M059J (cell line): ENCODE data around the gene PTK6. TPM values are rescaled to one million over a fixed set of nuclear protein-coding genes. Genes with fewer than 3 reads are reported as not detected.
A peak's percentile ranks its signal among the peaks of the same experiment; 100 is the strongest.
"Not testable (repeated sequence)": the region's sequence is repeated elsewhere in the genome, so short reads cannot be mapped to it uniquely, and the experiment has no call there.

Source experiments
- DNase-seq: peaks from one replicate; pipeline ENCODE4 v3.0.0-alpha.2; 2012; ENCODE audit warnings: low read depth
- total RNA-seq: library from RNA; depleted of rRNA; stranded (reverse); fragments of >200 nt; shearing (Covaris generic); gene quantifications from 2 replicates; pipeline ENCODE4 v1.2.3, GENCODE V29; 2014

PTK6 gene
- total RNA-seq, 1 experiment from 2014 or later, result not detected

- no peak for DNase-seq
Measured at GRCh38 chr20:63568986-63569949, 32.1 kb upstream of the PTK6 start.

GRCh38 chr20:63568170-63568981 lies 31.2 kb upstream of the PTK6 start:
- no peak for DNase-seq

- peak; percentile 50 for DNase-seq
Measured at GRCh38 chr20:63567386-63568169, 30.4 kb upstream of the PTK6 start.

DNA sequence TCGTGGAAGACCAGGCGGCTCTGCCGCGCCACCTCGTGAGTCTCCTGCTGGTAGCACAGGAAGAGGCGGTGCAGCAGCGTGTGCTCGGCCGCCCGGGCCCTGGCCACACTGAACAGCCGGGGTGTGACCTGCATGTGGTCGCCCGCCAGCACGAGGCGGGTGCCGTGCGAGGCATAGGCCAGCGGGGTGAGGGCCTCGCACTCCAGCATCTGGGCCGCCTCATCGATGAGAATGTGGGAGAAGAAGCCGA lies 29.9 kb upstream of the PTK6 start:
- no peak for DNase-seq

DNA sequence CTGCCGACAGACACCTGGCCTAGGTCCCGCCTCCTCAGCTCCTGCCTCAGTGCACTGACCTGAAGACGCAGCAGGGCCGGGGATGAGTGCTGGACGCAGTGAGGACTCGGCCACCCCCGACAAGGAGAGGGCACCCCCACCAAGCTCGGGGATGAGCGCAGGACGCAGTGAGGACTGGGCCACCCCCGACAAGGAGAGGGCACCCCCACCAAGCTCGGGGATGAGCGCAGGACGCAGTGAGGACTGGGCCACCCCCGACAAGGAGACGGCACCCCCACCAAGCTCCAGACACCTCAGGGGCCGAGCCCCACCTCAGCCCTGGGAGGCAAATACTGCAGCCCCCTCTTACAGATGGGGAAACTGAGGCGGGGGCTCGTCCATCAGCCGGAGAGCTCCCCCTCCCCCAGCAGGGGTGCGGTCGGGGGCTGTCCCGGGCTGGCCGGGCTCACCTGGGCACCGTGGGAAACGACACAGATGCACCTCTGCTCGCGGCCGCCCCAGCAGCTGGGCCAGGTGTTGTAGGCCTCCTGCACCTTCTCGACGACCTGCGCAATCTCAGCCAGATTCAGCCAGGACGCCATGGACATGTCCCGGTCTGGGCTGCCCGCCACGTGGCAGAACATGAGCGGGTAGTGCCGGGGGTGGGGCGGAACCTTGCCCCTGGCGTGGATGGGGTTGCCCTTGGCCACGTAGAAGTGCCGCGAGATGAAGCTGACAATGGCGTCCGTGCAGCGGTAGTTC lies 29.4 kb upstream of the PTK6 start:
- no peak for DNase-seq

- no peak for DNase-seq
Measured at GRCh38 chr20:63565699-63566335, 28.6 kb upstream of the PTK6 start.

DNA sequence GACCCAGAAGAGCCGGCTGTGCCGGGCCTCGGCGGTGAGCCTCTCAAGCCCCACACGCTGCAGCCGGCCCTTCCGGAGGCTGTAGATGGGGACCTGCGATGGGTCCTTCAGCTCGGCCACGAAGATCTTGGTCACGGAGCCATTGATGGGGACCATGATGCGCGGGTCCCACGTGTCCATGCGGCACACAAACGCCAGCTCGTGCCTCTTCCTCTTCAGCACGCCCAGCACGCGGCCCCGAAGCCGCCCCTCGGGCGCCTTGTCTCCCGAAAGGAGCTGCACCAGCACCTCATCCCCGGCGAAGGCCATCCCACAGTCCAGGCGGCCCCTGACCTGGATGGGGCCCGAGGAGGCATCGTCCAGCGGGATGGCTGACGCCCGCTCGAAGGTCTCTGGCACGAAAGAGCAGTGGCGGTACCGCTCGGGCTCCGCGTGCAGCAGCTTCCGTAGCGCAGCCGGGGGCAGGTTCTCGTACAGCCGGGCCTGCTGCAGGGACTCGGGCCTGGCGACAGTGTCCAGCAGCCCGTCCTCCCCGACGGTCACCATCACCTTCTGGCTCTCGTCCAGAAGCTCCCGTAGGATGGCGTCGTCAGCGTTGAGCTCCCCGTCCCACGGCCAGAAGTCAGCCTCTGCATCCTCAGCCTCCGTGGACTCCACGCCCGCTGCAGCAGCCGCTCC lies 28.0 kb upstream of the PTK6 start:
- DNase-seq, result no peak

DNA sequence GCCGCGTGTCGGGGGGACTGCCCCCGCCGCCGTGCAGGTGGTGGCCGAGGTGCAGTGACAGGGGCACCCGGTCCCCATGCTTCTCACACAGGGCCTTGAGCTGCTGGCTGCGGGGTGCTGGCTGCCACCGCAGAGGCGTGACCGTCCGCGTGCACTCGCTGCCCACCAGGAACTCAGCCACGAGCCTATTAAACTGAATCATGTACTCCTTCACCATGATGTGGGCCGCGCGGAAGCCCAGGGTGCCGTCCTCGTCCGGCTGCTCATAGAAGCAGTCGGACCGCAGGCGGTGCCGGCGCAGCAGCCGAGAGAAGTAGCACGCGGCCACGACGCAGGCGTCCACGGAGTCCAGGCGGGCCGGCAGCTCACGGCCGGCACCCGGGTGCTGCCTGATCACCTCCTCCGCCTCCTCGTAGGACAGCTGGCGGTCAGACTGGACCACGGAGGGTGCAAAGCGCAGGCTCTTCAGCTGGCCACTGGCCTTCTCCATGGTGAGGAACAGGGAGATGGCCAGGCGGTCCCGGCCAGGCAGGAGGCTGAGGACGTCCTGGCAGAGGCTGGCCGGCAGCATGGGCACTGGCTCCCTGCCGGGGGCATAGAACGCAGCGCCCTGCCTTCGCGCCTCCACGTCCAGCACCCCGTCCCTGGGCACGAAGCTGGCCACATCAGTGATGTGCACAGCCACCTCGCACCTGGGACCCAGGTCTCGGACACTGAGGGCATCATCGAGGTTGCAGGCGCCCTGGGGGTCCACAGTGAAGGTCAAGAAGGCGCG lies 27.0 kb upstream of the PTK6 start:
- no peak for DNase-seq

DNA sequence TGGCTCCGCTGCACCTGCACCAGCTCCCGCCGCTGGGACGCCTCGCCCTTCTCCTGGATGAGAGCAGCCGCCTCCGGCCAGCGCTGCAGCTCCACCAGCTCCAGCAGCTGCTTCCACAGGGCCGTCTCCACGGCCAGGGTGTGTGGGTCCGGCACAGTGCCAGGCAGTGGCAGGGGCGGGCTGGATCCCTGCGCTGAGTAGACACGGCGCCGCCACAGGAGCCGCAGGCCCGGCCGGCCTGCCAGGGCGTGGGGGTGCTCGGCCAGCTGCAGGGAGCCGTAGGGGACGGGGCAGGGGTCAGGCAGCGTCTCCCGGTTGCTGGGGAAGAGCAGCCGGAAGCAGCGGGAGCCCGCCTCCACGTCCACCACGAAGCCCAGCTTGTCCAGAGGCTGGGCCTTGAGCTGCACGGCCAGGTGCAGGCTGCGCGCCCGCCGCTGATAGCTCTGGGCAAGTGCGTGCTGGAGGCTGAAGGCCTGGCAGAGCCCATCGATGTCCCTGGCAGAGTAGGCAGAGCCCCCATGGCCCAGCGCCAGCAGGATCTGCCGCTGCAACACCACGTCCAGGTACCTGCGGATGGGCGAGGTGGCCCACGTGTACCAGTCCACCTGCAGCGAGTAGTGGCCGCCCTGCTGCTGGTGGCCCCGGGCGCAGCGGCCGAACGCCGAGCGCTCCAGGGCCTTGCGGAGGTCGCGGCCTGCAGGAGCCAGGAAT lies 26.2 kb upstream of the PTK6 start:
- no peak for DNase-seq

DNA sequence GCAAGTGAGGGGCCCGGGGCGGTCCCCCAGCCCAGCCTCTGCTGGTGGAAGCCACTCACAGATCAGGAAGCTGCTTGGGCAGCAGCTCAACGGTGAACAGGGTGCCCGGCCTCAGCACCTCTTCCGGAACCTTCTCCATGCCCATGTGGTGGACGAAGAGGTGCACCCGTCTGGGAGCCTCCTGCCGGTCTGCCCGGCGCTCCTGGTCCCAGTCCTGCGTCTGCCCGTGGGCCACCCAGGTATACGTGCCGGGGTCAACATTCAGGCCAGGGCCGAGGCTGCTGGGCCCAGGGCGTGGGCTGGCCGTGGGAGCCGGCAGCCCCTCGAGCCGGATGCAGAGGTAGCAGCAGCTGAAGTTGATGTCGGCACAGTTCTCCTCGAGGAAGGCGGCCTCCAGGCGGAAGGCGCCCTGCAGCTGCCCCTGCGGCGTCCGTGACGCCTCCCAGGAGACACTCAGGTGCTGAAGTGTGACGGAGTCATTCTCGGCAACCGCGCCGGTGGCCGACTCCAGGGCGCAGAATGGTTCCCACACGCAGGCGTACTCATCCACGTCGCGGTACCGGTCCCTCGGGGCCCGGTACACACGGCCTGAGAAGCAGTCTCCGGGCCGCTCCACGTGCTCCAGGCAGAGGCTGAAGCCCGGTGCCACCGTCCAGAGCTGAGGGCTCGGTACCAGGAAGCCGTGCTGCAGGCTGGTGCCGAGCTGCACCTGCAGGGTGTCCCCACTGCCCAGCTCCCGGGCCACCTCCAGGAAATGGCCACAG lies 25.5 kb upstream of the PTK6 start:
- DNase-seq, result no peak

DNA sequence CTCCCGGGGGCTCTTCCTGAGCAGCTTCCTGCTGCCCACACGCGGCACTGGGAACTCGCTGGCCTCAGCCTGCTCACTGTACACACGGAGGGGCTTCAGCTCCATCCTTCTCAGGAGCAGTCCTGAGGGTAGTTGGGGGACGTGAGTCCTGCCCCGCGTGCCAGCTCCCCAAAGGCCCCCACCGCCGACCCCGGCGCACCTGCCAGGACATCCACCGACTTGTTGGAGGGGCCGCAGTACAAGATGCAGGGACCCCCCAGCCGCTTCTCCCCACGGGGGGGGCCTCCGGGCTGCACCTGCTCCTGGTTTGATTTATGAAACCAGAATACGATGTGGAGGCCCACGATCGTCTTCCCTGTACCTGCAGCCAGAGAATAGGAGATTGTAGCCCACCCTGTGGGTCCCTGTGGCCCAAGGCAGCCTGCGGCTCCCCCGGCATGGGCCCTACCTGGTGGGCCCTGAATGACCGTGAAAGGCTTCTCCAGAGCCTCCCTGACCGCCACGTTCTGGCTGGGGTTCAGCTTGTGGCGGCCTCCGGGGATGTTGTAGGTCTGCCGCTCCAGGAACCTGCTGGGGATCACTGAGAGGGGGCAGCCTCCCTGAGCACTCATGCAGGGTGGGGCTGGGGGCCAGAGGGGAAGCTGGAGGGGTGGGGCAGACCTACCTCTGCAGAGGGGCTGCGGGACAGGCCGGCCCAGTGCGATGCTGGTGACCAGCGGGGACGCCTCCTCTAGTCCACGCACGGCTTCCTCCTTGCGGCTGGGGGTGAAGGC lies 24.6 kb upstream of the PTK6 start:
- DNase-seq, result no peak

GRCh38 chr20:63560856-63561609 lies 23.9 kb upstream of the PTK6 start:
- no peak for DNase-seq

- no peak for DNase-seq
Measured at GRCh38 chr20:63560333-63560805, 23.2 kb upstream of the PTK6 start.

GRCh38 chr20:63559485-63560332 lies 22.5 kb upstream of the PTK6 start:
- DNase-seq, result not testable (repeated sequence)

DNA sequence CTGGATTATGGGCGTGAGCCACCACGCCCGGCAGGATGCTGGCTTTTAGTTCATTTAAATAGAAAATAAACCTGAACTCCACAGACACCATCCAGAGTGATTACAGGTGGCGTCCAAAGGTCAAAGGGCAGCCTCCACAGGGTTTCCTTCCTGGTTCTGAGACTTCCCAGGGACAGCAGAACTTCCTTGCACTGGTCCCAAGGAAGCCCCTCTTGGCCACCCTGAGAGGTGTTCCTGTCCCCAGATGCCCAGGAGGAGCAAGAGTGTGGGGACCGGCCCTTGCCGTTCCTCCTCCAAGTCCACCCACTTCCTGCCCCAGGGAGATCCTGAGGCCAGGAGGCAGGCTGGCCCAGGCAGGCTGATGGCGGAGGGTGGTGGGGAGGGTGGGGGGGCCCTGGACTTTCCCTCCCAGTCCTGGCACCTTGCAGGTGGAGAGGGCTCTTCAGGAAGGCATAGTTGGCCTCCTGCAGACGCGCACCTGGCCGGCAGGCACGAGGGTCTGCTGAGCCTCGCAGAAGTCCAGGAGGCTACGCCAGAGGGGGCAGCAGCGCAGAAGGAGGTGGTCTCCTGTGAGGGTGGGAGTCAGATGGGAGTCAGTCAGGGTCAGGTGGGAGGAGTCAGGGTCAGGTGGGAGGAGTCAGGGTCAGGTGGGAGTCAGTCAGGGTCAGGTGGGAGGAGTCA lies 21.8 kb upstream of the PTK6 start:
- DNase-seq, result no peak
